ENCODE results near the gene CEP63. TPM values are rescaled to one million over a fixed set of nuclear protein-coding genes. Genes with fewer than 3 reads are reported as not detected.

The CEP63 gene
- polyA plus RNA-seq, 3 donors = 11.1 to 18.8 (median 17.2) TPM

- no peaks in the 10 kb centered on the region for H3K9me3 ChIP-seq (replicated peaks in 1 of 2; ENCODE audit: control insufficient read depth in 1 of 2, insufficient read depth in 1 of 2, low read length in 2 of 2)
- Mint-ChIP-seq H3K4me3 (no peak overlapping the region), H3K27ac (peak overlapping the region in 2 of 7 donors; percentile 16 to 18), H3K36me3 (no peaks in the 10 kb centered on the region), H3K9me3 (peaks cover 0 to 2% (median 0%) of the 10 kb centered on the region in 7 donors), H3K27me3 (ENCODE audit: low read depth in 3 of 3) (peaks cover 5 to 10% (median 9%) of the 10 kb centered on the region in 3 donors), H3K4me1 (no peaks in the 10 kb centered on the region)
- H2AFZ ChIP-seq (ENCODE audit: insufficient read depth, low read depth, low read length, poor library complexity, severe bottlenecking) = no peak overlapping the region
- H3K27me3 ChIP-seq (ENCODE audit: control insufficient read depth in 2 of 2, insufficient read depth in 2 of 2, low read length in 2 of 2) = no peaks in the 10 kb centered on the region
- no peak overlapping the region for H3K9ac ChIP-seq (ENCODE audit: insufficient read depth, low read length, poor library complexity, severe bottlenecking)
- WGBS (ENCODE audit: insufficient coverage) = 69% methylated on average over 3 of the region's 5 CpGs
- TF ChIP-seq CTCF (IDR thresholded peaks at IDR 0.05) = no peak
- no peaks in the 10 kb centered on the region for H3K36me3 ChIP-seq (replicated peaks in 1 of 2; ENCODE audit: control insufficient read depth in 1 of 2, insufficient read depth in 2 of 2, low read length in 2 of 2)
- intact Hi-C loops (cut with micrococcal nuclease) = no loop called here
- DNase-seq = no peak
- H3K79me2 ChIP-seq (ENCODE audit: insufficient read depth, low read length) = no peaks in the 10 kb centered on the region
- no peak overlapping the region for H3K27ac ChIP-seq (ENCODE audit: low read depth in 1 of 2, low read length in 2 of 2)
- no peak overlapping the region for H3K4me3 ChIP-seq (replicated peaks in 1 of 3; ENCODE audit: low read depth in 2 of 3, low read length in 3 of 3)
- no peaks in the 10 kb centered on the region for H3K4me1 ChIP-seq (ENCODE audit: control insufficient read depth in 1 of 2, insufficient read depth in 2 of 2, low read length in 2 of 2)
- no peaks in the 10 kb centered on the region for H4K20me1 ChIP-seq (ENCODE audit: insufficient read depth, low read length)
- no peak overlapping the region for H3K4me2 ChIP-seq (replicated peaks; ENCODE audit: extremely low read depth, low read length, poor library complexity, severe bottlenecking)
Observed at GRCh38 chr3:134462331-134462941, 23.4 kb upstream of the CEP63 start.

DNA sequence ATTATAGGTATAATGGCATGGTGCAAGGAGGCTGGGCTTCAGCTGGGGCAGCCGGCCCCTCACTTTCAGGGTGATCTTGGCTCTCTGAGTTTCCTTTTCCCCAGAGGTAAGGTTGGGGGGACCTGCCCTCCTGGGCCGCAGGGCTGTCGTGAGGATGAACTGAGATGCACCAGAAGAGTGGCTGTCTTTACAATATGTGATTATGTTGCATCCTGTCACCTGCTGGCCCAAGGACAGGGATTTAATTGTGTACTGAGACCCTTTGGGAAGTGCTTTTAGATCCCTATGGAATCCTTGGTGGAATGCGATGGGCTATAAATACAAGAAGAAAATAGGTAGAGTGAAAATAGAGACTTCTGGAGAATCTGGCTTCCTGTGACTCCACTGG lies 22.2 kb upstream of the CEP63 start:
- Histone ChIP-seq H3K27ac (ENCODE audit: low read depth in 1 of 2, low read length in 2 of 2) (no peak overlapping the region), H3K9me3 (replicated peaks in 1 of 2; ENCODE audit: control insufficient read depth in 1 of 2, insufficient read depth in 1 of 2, low read length in 2 of 2) (no peaks in the 10 kb centered on the region), H3K9ac (ENCODE audit: insufficient read depth, low read length, poor library complexity, severe bottlenecking) (no peak overlapping the region), H3K27me3 (ENCODE audit: control insufficient read depth in 2 of 2, insufficient read depth in 2 of 2, low read length in 2 of 2) (no peaks in the 10 kb centered on the region), H3K79me2 (ENCODE audit: insufficient read depth, low read length) (no peaks in the 10 kb centered on the region), H3K4me1 (ENCODE audit: control insufficient read depth in 1 of 2, insufficient read depth in 2 of 2, low read length in 2 of 2) (no peaks in the 10 kb centered on the region), H3K4me2 (replicated peaks; ENCODE audit: extremely low read depth, low read length, poor library complexity, severe bottlenecking) (no peak overlapping the region), H3K36me3 (replicated peaks in 1 of 2; ENCODE audit: control insufficient read depth in 1 of 2, insufficient read depth in 2 of 2, low read length in 2 of 2) (no peaks in the 10 kb centered on the region), H4K20me1 (ENCODE audit: insufficient read depth, low read length) (no peaks in the 10 kb centered on the region), H3K4me3 (replicated peaks in 1 of 3; ENCODE audit: low read depth in 2 of 3, low read length in 3 of 3) (no peak overlapping the region), H2AFZ (ENCODE audit: insufficient read depth, low read depth, low read length, poor library complexity, severe bottlenecking) (no peak overlapping the region)
- Mint-ChIP-seq H3K27ac (no peak overlapping the region), H3K36me3 (no peaks in the 10 kb centered on the region), H3K4me3 (no peak overlapping the region), H3K9me3 (peaks cover 0 to 2% (median 0%) of the 10 kb centered on the region in 7 donors), H3K27me3 (ENCODE audit: low read depth in 3 of 3) (peaks cover 2 to 7% (median 4%) of the 10 kb centered on the region in 3 donors), H3K4me1 (no peaks in the 10 kb centered on the region)
- intact Hi-C loops (cut with micrococcal nuclease) = no loop called here
- WGBS (ENCODE audit: insufficient coverage) = no CpG with 5 or more reads among the region's 4 CpGs
- DNase-seq = no peak
- TF ChIP-seq CTCF (IDR thresholded peaks at IDR 0.05) = no peak
